GM18520 (cell line): ENCODE results near the gene AFF1.
"Not testable (repeated sequence)": the region's sequence is repeated elsewhere in the genome, so short reads cannot be mapped to it uniquely, and the experiment has no call there.

Experiments
- ATAC-seq: cut with Tn5 transposase; IDR thresholded peaks from one replicate; pipeline ENCODE4 v1.9.1; 2021; ENCODE audit not compliant: unreplicated experiment

Gene AFF1

DNA sequence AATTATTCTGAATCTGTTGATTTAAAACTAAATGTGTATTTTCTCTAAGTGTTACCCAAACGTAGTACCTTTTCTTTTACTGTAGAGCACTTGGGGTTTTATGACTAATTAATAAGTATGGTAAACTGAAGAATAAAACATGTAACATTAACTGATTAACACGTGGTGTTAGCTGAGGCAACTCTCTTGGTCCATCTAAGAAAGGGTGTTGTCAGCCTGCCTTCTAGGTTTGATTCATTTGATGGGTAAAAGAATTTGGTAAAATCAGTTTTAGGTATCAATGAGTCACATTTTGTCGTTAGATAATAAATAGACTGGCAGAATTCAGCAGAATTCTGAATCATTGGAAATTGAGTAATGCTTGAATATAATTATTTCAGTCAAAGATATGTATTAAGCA, 99.7 kb downstream of the AFF1 start:
- no peak for ATAC-seq

DNA sequence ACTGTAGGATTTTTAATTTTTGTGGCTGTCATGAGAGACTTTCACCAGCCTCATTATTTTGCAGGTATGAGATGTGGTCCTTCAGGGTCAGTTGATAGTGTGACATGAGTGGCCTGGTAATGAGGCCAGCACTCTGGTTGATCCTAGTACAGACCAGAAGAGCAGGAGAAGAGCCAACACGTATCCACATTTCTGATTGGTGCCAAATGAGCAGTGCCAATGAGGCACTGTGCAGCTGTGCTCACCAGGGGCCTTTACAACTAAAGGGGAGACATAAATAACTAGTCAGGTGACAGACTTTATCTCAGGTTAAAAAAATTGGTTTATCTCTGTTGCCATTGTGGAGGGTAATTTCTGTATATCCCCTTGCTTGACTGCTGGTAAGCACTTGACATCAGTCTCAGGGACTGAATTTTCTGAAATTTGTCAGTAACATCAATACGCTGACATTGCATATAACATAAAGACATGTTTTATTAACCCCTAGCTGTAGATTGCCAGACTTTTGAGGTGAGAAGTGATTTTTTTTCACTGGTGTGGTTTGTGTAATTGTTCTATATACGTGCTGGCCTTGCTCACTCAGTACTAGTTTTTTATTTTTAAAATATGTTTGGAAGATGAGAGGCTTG, 101.2 kb downstream of the AFF1 start:
- no peak for ATAC-seq

DNA sequence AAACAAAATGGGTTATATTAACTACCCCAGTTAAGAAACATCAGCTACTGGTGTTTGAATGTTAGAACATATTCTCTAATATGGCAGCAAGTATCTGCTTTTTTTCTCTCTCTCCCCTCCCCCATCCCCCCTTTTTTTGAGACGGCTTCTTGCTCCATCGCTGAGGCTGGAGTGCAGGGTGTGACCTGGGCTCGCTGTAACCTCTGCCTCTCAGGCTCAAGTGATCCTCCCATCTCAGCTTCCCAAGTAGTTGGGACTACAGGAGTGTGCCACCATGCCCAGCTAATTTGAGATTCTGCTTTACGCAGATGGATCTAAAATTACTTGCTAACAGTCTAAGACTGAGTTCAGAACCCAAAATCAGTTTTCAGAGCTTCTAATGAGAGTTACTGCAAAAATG, 101.9 kb downstream of the AFF1 start:
- no peak for ATAC-seq

DNA sequence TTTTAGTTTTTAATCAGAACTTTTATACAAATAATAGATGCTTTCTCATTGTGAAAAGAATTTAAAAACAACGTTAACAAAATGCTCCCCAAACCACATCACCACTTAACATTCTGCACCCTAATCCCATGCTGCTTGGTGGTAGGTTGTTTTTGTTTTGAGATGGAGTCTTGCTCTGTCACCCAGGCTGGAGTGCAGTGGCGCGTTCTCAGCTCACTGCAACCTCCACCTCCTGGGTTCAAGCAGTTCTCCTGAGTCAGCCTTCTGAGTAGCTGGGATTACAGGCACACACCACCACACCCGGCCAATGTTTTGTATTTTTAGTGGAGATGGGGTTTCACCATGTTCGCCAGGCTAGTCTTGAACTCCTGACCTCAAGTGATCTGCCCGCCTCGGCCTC, 102.4 kb downstream of the AFF1 start:
- not testable (repeated sequence) for ATAC-seq

DNA sequence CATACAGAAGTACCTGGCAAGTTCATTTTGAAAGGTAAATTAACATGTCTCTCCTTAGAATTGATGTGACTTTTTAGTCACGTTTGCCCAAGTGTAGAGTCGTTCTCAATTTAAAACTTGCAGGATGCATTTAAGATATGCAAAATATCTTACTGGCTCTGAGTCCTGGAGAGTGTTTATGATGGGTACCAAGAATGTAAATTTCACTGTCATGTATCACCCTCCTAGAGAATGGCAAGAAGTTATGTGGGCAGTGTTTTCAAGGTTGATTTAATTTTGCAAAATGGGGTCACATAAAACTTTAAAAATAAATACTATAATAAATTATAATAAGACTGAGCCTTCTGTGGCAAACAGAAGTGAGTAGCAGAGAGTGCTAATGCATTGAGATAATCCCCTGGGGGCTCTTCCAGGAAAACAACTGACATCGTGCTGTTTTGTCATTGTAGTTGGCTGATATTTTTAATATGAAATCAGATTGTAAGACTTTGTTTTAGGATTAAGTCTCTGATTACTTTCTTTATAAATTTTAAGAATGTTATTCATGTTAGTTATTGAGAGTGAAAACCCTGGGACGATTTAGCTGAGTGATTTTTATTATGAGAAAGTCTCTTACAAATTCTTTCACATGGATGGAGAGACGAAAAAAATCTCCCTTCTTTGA, 103.0 kb downstream of the AFF1 start:
- ATAC-seq = no peak

DNA sequence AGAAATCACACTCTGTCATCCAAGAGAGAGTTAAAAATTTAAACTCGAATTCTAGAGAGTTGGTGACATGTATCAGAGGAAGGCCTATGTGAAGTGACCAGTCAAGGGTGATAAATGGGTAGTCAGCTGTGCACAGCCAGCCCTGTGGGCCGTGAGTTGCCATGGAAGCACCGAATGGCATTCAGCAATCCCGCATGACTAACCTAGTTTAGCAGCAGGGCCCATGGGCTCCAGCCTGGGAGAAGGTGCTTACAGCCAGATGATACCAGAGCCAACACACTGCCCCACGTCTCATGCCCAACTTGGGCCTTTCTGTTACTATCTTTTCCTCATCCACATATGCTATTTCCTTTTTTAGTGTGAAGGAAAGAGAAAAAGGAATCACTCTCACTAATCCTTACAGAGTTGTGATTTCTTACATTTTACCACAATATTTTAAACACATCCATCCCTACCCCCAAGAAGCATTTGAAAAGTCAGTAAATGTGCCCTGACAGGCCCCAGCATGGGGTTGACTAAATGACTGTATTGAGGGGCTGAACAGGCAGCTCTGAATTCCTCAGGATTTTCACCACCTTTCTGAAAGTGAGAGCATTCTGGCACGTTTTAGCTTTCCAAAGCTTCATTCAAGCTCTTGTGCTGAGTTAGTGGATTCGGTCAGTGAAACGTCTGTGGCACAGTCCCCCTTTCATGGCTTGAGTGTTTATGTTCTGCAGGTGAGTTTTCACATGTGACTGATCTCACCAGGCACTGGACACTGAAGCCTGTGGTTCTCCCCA, 104.2 kb downstream of the AFF1 start:
- no peak for ATAC-seq

DNA sequence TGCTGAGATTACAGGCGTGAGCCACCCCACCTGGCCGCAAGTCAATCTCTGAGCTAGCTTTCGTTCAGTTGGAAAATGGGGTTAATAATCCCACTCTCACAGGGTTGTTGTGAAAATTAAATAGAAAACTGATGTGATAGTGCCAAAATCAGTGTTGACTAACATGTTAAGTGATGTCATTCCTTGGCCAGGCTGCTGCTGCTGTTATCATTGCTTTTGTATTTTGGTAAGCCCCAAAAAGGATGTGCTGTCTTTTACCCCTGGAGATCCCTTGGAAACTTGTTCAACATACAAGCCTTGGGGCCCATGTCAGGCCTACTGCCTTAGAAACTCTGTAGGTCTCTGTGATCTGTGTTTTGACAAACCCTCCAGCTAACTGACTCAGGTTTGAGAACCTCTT, 106.3 kb downstream of the AFF1 start:
- no peak for ATAC-seq

DNA sequence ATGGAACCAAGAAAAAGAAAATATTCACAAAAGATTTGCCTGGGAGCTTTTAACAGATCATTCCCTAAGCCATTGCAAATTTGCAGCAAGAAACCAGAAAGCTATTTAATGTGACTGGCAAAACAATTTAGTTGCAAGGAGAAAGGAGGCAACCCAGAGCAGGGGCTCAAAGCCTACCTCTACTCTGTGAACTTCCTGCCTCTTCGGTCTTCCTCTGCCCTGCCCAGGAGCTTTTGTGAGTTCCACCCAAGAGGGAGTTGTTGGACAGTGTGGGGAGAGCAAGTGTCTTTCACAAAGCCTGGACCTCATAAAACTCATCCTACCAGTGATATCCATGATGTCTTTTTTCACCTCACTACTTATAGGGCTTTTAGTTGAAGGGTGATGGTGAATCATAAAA, 107.4 kb downstream of the AFF1 start:
- no peak for ATAC-seq

DNA sequence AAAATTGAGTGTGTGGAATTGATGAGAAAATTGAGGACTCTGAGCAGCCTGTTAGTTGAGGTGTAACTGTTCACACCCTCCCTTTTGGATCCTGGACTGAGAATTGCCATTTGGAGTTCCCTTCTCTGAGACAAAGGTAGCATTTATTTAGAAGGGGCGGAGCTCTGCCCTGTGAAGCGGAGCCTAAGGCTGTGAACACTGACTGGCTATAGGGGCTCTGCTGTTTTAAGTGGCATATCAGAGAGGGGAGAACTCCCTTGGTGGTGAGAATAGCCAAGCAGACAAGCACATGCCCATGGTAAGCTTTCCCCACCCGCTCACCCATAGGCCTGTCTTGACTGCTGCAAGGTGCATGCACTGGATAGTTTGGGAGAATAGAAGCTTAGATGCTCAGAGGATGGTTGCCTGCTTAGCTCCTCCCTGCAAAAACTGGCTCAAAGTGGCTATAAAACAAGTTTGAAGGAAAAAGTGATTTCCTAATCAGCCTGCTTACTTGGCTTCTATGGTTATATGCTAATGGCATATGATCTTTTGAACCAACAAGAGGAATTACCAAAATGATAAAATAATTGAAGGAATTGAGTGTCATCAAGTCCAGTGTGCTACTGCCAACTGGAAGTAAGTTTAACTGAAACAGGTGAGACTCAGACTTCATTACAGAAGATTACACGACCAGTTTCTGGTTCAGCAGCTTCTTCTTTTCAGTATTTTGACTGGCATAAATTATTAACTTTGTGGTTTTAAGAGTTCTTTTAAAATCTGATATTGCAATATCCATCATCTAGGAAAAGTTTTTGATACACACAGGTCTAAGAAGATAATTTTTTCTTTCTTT, 108.4 kb downstream of the AFF1 start:
- ATAC-seq = no peak

DNA sequence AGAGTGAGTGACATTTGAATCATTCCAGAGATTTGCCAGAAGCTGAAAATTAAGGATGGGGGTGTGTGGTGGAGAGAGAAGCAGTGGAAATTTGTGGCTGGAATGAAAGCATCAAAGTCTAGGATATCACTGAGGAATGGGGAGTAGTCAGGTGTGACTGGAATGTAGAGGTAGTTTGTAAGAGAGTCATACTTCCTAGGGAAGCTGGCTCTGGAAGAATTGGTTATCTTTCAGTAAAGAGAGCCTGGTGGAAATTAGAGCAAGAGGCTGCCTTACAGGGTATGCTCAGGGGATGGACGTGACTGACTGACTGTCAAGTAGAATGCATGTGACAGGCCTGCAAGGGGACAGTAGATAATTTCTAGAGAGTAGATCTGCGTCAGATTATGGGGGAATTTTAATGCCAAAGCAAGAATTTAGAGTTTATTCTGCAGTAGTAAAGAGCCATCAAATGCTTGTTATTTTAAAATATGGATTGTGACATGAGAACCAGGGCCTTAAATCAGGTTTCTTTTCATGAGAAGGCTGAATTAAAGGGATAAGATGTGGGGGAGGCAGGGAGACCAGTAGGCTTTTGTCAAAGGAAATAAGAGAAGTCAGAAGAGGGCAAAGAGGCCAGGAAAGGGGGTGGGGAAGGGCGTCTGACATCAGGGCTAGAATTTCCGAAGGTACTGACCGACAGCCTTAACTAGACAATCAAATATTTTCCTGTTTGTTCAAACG, 109.9 kb downstream of the AFF1 start:
- ATAC-seq = no peak

DNA sequence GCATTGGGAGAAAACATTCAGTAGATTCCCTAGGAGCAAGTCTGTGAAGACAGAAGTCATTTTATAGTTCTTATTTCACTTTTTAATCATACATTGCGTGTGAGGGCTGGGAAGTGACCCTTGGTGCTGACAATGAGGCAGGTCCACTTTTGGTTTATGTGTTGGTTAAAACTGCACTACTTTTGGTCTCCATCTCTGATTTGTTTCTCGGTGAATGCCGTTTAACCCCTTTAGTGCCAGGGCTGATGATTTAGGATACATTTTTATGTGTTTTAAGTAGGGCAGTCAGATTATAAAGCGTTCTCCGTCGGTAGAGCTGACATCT, 110.4 kb downstream of the AFF1 start:
- ATAC-seq = no peak

DNA sequence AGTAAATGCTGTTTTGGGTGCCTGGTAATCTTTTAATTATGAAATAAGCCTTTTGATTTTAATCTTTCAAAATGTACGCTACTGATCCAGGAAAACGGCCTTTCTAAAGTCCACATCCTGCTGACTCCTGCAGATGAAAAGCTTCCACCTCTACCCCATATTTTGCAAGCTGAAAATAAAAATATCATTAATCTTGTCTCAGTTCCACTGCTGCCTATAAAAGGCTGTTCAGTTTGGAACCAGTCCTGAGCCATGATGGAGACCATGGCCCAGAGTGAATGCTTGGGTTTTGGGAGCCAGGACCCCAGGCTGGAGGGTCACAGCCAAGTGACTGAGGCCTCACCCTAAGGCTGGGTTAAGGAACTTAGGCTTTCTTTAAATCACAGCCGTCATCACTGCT, 110.8 kb downstream of the AFF1 start:
- ATAC-seq = no peak

DNA sequence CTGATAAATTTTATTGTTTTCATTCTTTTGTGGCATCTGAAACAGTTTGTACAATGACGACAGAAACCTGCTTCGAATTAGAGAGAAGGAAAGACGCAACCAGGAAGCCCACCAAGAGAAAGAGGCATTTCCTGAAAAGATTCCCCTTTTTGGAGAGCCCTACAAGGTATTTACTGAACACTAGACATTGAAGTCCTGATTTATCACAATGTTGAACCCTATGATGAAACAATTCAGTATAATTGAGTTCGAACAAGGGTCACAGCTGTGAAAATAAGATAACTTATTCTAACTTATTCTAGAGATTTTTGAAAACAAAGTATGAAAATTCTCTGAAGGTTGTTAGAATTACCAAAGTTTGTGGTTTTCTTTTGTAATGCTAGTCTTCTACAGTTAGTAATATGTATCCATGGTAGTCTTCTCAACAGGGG, 111.3 kb downstream of the AFF1 start:
- ATAC-seq = no peak

DNA sequence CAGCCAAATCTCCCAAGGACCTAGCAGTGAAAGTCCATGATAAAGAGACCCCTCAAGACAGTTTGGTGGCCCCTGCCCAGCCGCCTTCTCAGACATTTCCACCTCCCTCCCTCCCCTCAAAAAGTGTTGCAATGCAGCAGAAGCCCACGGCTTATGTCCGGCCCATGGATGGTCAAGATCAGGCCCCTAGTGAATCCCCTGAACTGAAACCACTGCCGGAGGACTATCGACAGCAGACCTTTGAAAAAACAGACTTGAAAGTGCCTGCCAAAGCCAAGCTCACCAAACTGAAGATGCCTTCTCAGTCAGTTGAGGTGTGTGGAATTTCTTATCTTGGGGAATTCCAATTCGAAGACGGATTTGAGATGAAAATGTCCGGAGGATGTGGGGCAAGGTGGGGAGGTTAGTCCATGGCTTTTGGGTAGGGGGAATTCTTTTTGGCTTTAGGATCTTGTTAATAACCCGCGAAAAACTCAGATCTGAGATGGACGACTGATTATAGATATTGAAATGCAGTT, 112.5 kb downstream of the AFF1 start:
- ATAC-seq = no peak

DNA sequence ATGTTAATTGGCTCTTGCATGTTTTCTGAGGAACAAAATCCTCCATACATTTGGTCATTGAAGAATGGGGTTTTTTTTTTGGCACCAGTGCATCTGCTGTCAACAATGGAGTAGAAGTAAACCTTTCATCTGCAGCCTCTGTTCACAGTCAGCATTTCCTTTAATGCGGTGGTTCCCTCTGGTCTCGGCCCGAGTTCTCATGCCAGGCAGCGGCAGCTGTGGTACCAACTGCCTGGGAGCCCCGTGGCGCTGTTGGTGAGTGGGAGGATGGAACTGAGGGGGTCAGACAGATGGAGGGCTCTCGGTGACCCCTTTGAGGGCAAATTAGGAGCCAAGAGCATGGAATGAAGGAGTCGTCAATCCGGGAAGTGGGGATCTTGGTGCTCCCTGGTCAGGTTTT, 114.7 kb downstream of the AFF1 start:
- ATAC-seq = no peak

DNA sequence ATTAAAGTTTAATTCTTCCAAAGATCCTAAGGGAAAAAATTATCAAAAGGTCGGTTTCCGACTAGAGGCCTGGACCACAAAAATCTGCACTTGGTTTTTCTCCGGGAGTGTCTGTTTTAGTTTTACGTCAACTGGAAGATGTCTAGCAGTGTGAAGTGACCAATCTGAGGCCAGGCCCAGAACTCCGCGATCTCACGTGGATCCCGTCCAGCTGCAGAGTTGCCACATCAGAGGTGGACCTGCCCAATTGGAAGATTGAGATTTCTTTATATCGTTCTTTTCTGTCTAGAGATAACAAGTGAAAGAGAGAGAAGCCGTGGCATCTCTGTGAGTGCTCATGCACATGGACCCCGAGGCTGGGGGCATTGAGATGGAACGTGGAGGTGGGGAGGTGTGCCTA, 115.8 kb downstream of the AFF1 start:
- ATAC-seq = no peak

DNA sequence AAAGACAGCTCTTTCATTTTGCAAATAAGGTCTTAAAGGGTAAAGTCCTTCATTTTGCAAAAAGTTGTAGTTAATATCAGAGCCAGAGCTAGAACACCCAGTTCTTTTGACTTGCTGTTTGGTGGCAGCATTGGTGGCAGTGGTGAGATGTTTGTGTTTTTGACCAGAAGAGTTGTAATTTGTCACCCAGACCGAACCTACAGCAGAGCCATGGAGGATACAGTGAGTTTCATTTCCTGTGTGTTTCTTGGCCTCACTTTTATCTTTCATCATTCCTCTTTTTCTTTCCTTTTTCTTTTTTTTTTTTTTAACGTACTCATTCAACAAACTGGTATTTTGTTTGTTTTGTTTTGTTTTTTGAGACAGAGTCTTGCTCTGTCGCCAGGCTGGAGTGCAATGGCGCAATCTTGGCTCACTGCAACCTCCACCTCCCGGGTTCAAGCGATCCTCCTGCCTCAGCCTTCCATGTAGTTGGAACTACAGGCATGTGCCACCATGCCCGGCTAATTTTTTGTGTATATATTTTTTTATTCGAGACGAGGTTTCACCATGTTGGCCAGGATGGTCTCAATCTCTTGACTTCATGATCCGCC, 116.4 kb downstream of the AFF1 start:
- ATAC-seq = no peak

DNA sequence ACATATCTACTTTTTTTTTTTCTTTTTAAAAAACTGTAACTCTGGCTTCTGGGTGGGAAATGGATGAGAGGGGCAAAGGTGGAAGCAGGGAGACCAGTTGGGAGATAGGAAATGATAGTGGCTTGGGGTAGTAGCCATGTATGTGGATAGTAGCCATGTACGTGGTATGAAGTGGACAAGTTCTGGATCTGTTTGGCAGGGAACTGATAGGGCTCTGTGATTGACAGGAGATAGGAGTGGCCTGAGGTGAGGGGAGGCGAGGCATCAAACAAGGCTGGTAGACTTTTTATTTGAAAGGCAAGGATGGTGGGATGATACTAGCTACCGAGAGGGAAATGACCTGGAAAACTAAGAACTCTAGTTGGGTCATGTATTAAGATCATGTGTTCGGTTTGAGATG, 117.8 kb downstream of the AFF1 start:
- no peak for ATAC-seq

DNA sequence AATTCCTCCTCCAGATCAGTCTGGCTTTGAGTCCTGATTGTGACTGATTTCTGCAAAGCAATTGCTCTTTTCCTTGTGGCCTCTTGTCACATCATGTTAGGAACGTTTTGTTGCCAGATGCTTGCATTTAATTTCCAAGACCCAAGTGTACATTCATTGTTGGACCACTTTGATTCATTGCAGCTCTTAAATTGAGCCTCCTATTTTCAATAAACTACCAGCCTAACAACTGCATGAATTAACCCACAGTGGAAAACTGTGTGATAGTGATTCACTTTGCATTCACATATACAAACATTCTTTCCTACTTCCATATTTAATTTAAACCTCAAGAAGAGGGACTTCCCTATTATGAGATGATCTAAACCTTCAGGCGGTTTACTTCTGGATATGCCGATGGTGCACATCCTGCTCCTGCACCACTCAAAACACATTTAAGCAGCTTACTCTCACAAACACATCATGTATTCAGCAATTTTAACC, 118.4 kb downstream of the AFF1 start:
- ATAC-seq = no peak
